ENCODE data around the gene PDS5B. TPM values are rescaled to one million over a fixed set of nuclear protein-coding genes. Genes with fewer than 3 reads are reported as not detected.

PDS5B gene
- total and polyA plus RNA-seq, 2 of the 8 experiments (the other 6 are each of a cell fraction or from before 2014, with no cell fraction given), result 5.5 to 54.6 TPM

- Histone ChIP-seq H3K23me2 (ENCODE audit: low read depth, low read length) (no peaks in the 10 kb centered on the region; the same call in 1 of the 2 replicates), H3K27me3 (replicated peaks in 1 of 4; ENCODE audit: control insufficient read depth in 3 of 4, extremely low read depth in 1 of 4, insufficient read depth in 3 of 4, low read length in 3 of 4) (no peaks in the 10 kb centered on the region), H3K23ac (ENCODE audit: insufficient read length) (no peak overlapping the region), H3K27ac (ENCODE audit: low read depth, low read length) (no peak overlapping the region), H3K56ac (replicated peaks; ENCODE audit: insufficient read length, low read depth, low read length) (no peak overlapping the region), H4K8ac (ENCODE audit: extremely low read depth, insufficient read depth, low read length) (no peak overlapping the region), H4K91ac (replicated peaks; ENCODE audit: insufficient read length, low read length) (no peak overlapping the region), H3K79me2 (ENCODE audit: control insufficient read depth in 1 of 2, insufficient read depth in 2 of 2, low read length in 2 of 2) (peaks cover 0 to 67% of the 10 kb centered on the region in 2 experiments; a peak in 2 of 4 replicates), H3K4me3 (ENCODE audit: extremely low read depth in 1 of 4, insufficient read depth in 2 of 4, low read depth in 3 of 4, low read length in 4 of 4) (no peak overlapping the region), H3K14ac (ENCODE audit: insufficient read length) (no peak overlapping the region), H4K5ac (ENCODE audit: insufficient read length, low read depth, low read length) (no peak overlapping the region), H3K79me1 (ENCODE audit: low read depth, low read length) (peaks cover 2% of the 10 kb centered on the region; the same call in 1 of the 2 replicates), H3K4me1 (replicated peaks in 1 of 4; ENCODE audit: control insufficient read depth in 3 of 4, insufficient read depth in 4 of 4, low read length in 3 of 4) (peaks cover 0 to 6% (median 4%) of the 10 kb centered on the region in 4 experiments; a peak in 3 of 7 replicates), H3K18ac (ENCODE audit: extremely low read depth, low read length) (no peak overlapping the region), H3K9ac (replicated peaks in 1 of 4; ENCODE audit: extremely low read depth in 1 of 4, low read depth in 3 of 4, low read length in 3 of 4) (no peak overlapping the region), H2BK15ac (ENCODE audit: low read length) (no peak overlapping the region), H2BK5ac (ENCODE audit: low read depth, low read length) (no peak overlapping the region), H2BK120ac (replicated peaks; ENCODE audit: low read depth, low read length) (no peak overlapping the region), H2BK12ac (ENCODE audit: low read depth, low read length) (no peak overlapping the region), H2AFZ (ENCODE audit: low read length) (no peak overlapping the region), H3K4me2 (ENCODE audit: insufficient read depth in 1 of 2, low read depth in 2 of 2, low read length in 2 of 2) (no peak overlapping the region), H3K36me3 (ENCODE audit: control insufficient read depth in 2 of 4, insufficient read depth in 4 of 4, low read length in 3 of 4) (no peaks in the 10 kb centered on the region), H3K9me3 (ENCODE audit: insufficient read depth in 2 of 2, low read depth in 1 of 2, low read length in 1 of 2) (no peaks in the 10 kb centered on the region), H2BK20ac (ENCODE audit: low read length) (no peak overlapping the region), H4K20me1 (replicated peaks in 1 of 2; ENCODE audit: control insufficient read depth in 1 of 2, insufficient read depth in 2 of 2, low read length in 2 of 2) (peaks cover 3 to 4% of the 10 kb centered on the region in 2 experiments), H2AK5ac (ENCODE audit: low read depth, low read length) (no peak overlapping the region), H3K4ac (replicated peaks; ENCODE audit: insufficient read length, low read depth, low read length) (no peak overlapping the region)
- ChIA-PET POLR2A (ENCODE audit: partially characterized antibody) (no interaction called here), CTCF (ENCODE audit: partially characterized antibody) (interaction anchor here (0.9 to 4.5 kb wide), 6 partner anchors 7 to 66 kb away, joined by 3 to 38 read pairs (median 3); no protein-coding TSS in a partner anchor)
- DNase-seq (ENCODE audit: low read depth in 1 of 2, low spot score in 2 of 2), result no peak
- no peak for FAIRE-seq
- TF ChIP-seq, protein P1, sequence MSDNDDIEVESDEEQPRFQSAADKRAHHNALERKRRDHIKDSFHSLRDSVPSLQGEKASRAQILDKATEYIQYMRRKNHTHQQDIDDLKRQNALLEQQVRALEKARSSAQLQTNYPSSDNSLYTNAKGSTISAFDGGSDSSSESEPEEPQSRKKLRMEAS (IDR thresholded peaks at IDR 0.05), result no peak
- TF ChIP-seq CHD2 (IDR thresholded peaks at IDR 0.05; ENCODE audit: low read length), result no peak
- no peak for TF ChIP-seq CEBPB (IDR thresholded peaks at IDR 0.05; ENCODE audit: low read depth, low read length)
- TF ChIP-seq SRF (IDR thresholded peaks at IDR 0.05; ENCODE audit: low read depth, low read length), result no peak
- TF ChIP-seq, protein P2, sequence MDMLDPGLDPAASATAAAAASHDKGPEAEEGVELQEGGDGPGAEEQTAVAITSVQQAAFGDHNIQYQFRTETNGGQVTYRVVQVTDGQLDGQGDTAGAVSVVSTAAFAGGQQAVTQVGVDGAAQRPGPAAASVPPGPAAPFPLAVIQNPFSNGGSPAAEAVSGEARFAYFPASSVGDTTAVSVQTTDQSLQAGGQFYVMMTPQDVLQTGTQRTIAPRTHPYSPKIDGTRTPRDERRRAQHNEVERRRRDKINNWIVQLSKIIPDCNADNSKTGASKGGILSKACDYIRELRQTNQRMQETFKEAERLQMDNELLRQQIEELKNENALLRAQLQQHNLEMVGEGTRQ (IDR thresholded peaks at IDR 0.05; ENCODE audit: low read length), result no peak
- TF ChIP-seq ATF2 (IDR thresholded peaks at IDR 0.05; ENCODE audit: low read length), result no peak
- WGBS, 2 experiments (ENCODE audit: extremely low coverage in 1 of 2, insufficient coverage in 1 of 2, insufficient read length in 1 of 2, insufficient replicate concordance in 2 of 2, low coverage in 1 of 2, low lambda C conversion rate in 2 of 2, missing lambda C conversion rate in 1 of 2), result 50% methylated on average over 1 of the region's 1 CpG; no CpG with 5 or more reads in 1 of the 2 experiments
Observed at GRCh38 chr13:32647926-32648325, 61.7 kb downstream of the PDS5B start.

Data from H1 (cell line).